Measurements from ENCODE around the gene OXSR1.

GRCh38 chr3:38229036-38229435, 63.7 kb downstream of the OXSR1 start:
- TF ChIP-seq CTCF (IDR thresholded peaks at IDR 0.05; ENCODE audit: low read depth, low read length) (no peak), MYC (IDR thresholded peaks at IDR 0.05; ENCODE audit: low read depth, low read length) (no peak), POLR2A (IDR thresholded peaks at IDR 0.05; ENCODE audit: extremely low read depth, insufficient read length) (no peak)
